ENCODE data around the gene CLEC1A. TPM values are rescaled to one million over a fixed set of nuclear protein-coding genes. Genes with fewer than 3 reads are reported as not detected.

Gene CLEC1A
- total RNA-seq: 0.13 TPM in 1 of 2 replicates, not detected in the other

GRCh38 chr12:10098791-10099190 lies at the start of gene CLEC1A:
CLEC1A (minus strand) TSS chr12:10098985; CDS start chr12:10098922, 63 bp downstream.

GRCh38 chr12:10130042-10130441 lies 31.3 kb upstream of the CLEC1A start, which contains the start of gene CLEC7A:
CLEC7A (minus strand) TSS chr12:10130199; CDS start chr12:10130082, 117 bp downstream.

GRCh38 chr12:10030446-10030845 lies 68.3 kb downstream of the CLEC1A start, which contains the start of gene CLEC9A:
CLEC9A (plus strand) TSS chr12:10030682; CDS start chr12:10052688, 22,006 bp downstream.

Other genes with a start within 250 kb of the CLEC1A start
- 8.6 and 9.8 TPM in 2 replicates for gene CLEC2B, start 229.6 kb downstream of the CLEC1A start, total RNA-seq
- gene KLRF2, start 217.5 kb downstream of the CLEC1A start, total RNA-seq: not detected in 2 replicates
- gene CLEC2A, start 166.6 kb downstream of the CLEC1A start, total RNA-seq: not detected in 2 replicates
- not detected in 2 replicates for gene CLEC12A, start 127.6 kb downstream of the CLEC1A start, total RNA-seq
- not detected in 2 replicates for gene CLEC1B, start 99.9 kb downstream of the CLEC1A start, total RNA-seq
- not detected in 2 replicates for gene CLEC12B, start 88.4 kb downstream of the CLEC1A start, total RNA-seq
- not detected in 2 replicates for gene CLEC9A, start 68.3 kb downstream of the CLEC1A start, total RNA-seq
- under 0.01 TPM in 1 of 2 replicates, not detected in the other for gene CLEC7A, start 31.2 kb upstream of the CLEC1A start, total RNA-seq
- gene OLR1, start 73.1 kb upstream of the CLEC1A start, total RNA-seq: 4.0 and 10.1 TPM in 2 replicates
- 3.8 and 13.8 TPM in 2 replicates for gene TMEM52B, start 80.0 kb upstream of the CLEC1A start, total RNA-seq
- 69.3 and 89.6 TPM in 2 replicates for gene GABARAPL1, start 113.9 kb upstream of the CLEC1A start, total RNA-seq
- under 0.01 and 0.64 TPM in 2 replicates for gene KLRD1, start 208.9 kb upstream of the CLEC1A start, total RNA-seq

Measured in epithelial cell of alveolus of lung (primary cell).